Smooth muscle cell of the brain vasculature (primary cell): ENCODE data around the gene CD47.

Experiments used
- DNase-seq: peaks from one replicate; pipeline ENCODE4 v3.0.0-alpha.2; 2012; ENCODE audit warnings: low read depth, low spot score

The CD47 gene

GRCh38 chr3:108014943-108015342, 75.9 kb downstream of the CD47 start:
- DNase-seq, result no peak

- DNase-seq, result no peak
Observed at GRCh38 chr3:108013141-108014055, 77.4 kb downstream of the CD47 start.

- no peak for DNase-seq
Observed at GRCh38 chr3:108012304-108012703, 78.5 kb downstream of the CD47 start.

- no peak for DNase-seq
Observed at GRCh38 chr3:108011616-108012015, 79.2 kb downstream of the CD47 start.

GRCh38 chr3:108008931-108009639, 81.7 kb downstream of the CD47 start:
- DNase-seq, result no peak

- no peak for DNase-seq
Observed at GRCh38 chr3:108008106-108008505, 82.7 kb downstream of the CD47 start.

- DNase-seq, result no peak
Observed at GRCh38 chr3:108006881-108007331, 83.9 kb downstream of the CD47 start.

- DNase-seq, result no peak
Observed at GRCh38 chr3:108006077-108006771, 84.6 kb downstream of the CD47 start.

GRCh38 chr3:108004647-108005046, 86.2 kb downstream of the CD47 start:
- no peak for DNase-seq

GRCh38 chr3:108001457-108001856, 89.4 kb downstream of the CD47 start:
- DNase-seq, result no peak

- DNase-seq, result no peak
Observed at GRCh38 chr3:107999215-107999775, 91.5 kb downstream of the CD47 start.

- no peak for DNase-seq
Observed at GRCh38 chr3:107997671-107998070, 93.2 kb downstream of the CD47 start.

GRCh38 chr3:107995823-107996222, 95.0 kb downstream of the CD47 start:
- no peak for DNase-seq

GRCh38 chr3:107994956-107995715, 95.7 kb downstream of the CD47 start:
- DNase-seq, result no peak

- DNase-seq, result no peak
Observed at GRCh38 chr3:107994181-107994580, 96.7 kb downstream of the CD47 start.

- no peak for DNase-seq
Observed at GRCh38 chr3:107993771-107994170, 97.1 kb downstream of the CD47 start.
